ENCODE data around the gene TLDC2.
A peak's percentile ranks its signal among the peaks of the same experiment; 100 is the strongest.

The TLDC2 gene

GRCh38 chr20:36845288-36845971, 30.5 kb upstream of the TLDC2 start:
- DNase-seq (ENCODE audit: low read depth): no peak
- no peak for TF ChIP-seq CTCF (conservative IDR thresholded peaks at IDR 0.05; ENCODE audit: control insufficient read depth, insufficient read depth, low read depth, low read length)

GRCh38 chr20:36847009-36847709, 28.8 kb upstream of the TLDC2 start:
- no peak overlapping the region for H3K4me3 ChIP-seq (ENCODE audit: control insufficient read depth, low read depth, low read length)
- TF ChIP-seq CTCF (conservative IDR thresholded peaks at IDR 0.05; ENCODE audit: control insufficient read depth, insufficient read depth, low read depth, low read length): no peak
- peak; percentile 99 for DNase-seq (ENCODE audit: low read depth)

More at GRCh38 chr20:36845288-36845971, 30.5 kb upstream of the TLDC2 start:
- no peak overlapping the region for H3K4me3 ChIP-seq (ENCODE audit: control insufficient read depth, low read depth, low read length)

GRCh38 chr20:36847710-36848040, 28.3 kb upstream of the TLDC2 start:
- TF ChIP-seq CTCF (conservative IDR thresholded peaks at IDR 0.05; ENCODE audit: control insufficient read depth, insufficient read depth, low read depth, low read length): no peak
- H3K4me3 ChIP-seq (ENCODE audit: control insufficient read depth, low read depth, low read length): no peak overlapping the region
- DNase-seq (ENCODE audit: low read depth): peak; percentile 75

GRCh38 chr20:36848078-36848660, 27.8 kb upstream of the TLDC2 start:
- no peak overlapping the region for H3K4me3 ChIP-seq (ENCODE audit: control insufficient read depth, low read depth, low read length)
- no peak for TF ChIP-seq CTCF (conservative IDR thresholded peaks at IDR 0.05; ENCODE audit: control insufficient read depth, insufficient read depth, low read depth, low read length)
- peak; percentile 96 for DNase-seq (ENCODE audit: low read depth)

GRCh38 chr20:36848677-36849076, 27.3 kb upstream of the TLDC2 start:
- DNase-seq (ENCODE audit: low read depth): no peak
- no peak overlapping the region for H3K4me3 ChIP-seq (ENCODE audit: control insufficient read depth, low read depth, low read length)
- TF ChIP-seq CTCF (conservative IDR thresholded peaks at IDR 0.05; ENCODE audit: control insufficient read depth, insufficient read depth, low read depth, low read length): no peak

- DNase-seq (ENCODE audit: low read depth): no peak
- no peak overlapping the region for H3K4me3 ChIP-seq (ENCODE audit: control insufficient read depth, low read depth, low read length)
- TF ChIP-seq CTCF (conservative IDR thresholded peaks at IDR 0.05; ENCODE audit: control insufficient read depth, insufficient read depth, low read depth, low read length): no peak
Measured at GRCh38 chr20:36849333-36850065, 26.4 kb upstream of the TLDC2 start.

Measured in fibroblast of mammary gland (primary cell).